ENCODE measurements around the gene GSG1L2. TPM values are rescaled to one million over a fixed set of nuclear protein-coding genes. Genes with fewer than 3 reads are reported as not detected.

Gene GSG1L2
- total RNA-seq, 1 experiment from 2014 or later, result not detected

DNA sequence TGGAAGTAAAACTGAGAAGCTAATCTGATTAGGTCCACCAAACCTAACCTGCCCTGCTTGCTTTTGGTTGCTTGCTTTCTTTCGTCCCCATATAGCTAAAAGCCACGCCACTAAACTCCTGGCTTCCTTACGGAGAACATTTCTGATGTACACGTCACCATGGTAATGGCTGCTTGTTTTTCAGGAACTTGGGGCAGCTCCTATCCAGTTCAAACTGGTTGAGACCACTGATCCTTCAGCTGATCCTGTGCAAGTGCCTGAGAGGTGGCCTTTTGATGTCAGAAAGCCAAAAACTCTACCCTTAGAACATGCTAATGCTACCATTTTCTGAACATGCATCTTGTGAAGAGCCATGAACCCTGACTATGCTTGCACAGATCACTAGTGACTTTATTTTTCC lies 16.1 kb downstream of the GSG1L2 start:
- no peaks in the 10 kb centered on the region for H3K36me3 ChIP-seq (ENCODE audit: low read depth, low read length)
- DNase-seq (no peak), ATAC-seq (no peak)
- H3K4me1 ChIP-seq (ENCODE audit: insufficient read depth, low read length), result peaks cover 26% of the 10 kb centered on the region
- intact Hi-C loops (cut with micrococcal nuclease), result no loop called here
- no peak overlapping the region for H3K4me2 ChIP-seq (ENCODE audit: low read length)
- no peaks in the 10 kb centered on the region for H3K9me3 ChIP-seq (ENCODE audit: low read length)
- H4K20me1 ChIP-seq (ENCODE audit: low read length), result no peaks in the 10 kb centered on the region
- CTCF ChIA-PET, result no interaction called here
- TF ChIP-seq EZH2 (IDR thresholded peaks at IDR 0.05; ENCODE audit: low read length, unreplicated experiment) (no peak), CTCF (conservative IDR thresholded peaks at IDR 0.05; ENCODE audit: low read depth, low read length) (no peak), EZH2phosphoT487 (IDR thresholded peaks at IDR 0.05; ENCODE audit: borderline replicate concordance, low read length) (no peak)
- H3K9ac ChIP-seq (ENCODE audit: low read length), result no peak overlapping the region
- no peaks in the 10 kb centered on the region for H3F3A ChIP-seq (ENCODE audit: low read length, unreplicated experiment)
- no peaks in the 10 kb centered on the region for H3K27me3 ChIP-seq (ENCODE audit: low read length)
- H3K9me2 ChIP-seq (replicated peaks; ENCODE audit: low read length), result no peaks in the 10 kb centered on the region
- no peak overlapping the region for H2AFZ ChIP-seq (ENCODE audit: low read length)
- no TSS peak for BruUV-seq (replicated peaks)
- POLR2A ChIA-PET (ENCODE audit: unreplicated experiment), result no interaction called here
- H3K79me2 ChIP-seq (ENCODE audit: low read length), result no peaks in the 10 kb centered on the region
- H3K4me3 ChIP-seq (ENCODE audit: low read length), result no peak overlapping the region
- H3K27ac ChIP-seq (ENCODE audit: low read length), result no peak overlapping the region

GRCh38 chr17:9802697-9803096 lies 19.2 kb downstream of the GSG1L2 start:
- H3K9ac ChIP-seq (ENCODE audit: low read length), result no peak overlapping the region
- peak overlapping the region; percentile 52 for H3K27ac ChIP-seq (ENCODE audit: low read length)
- no peaks in the 10 kb centered on the region for H3K9me2 ChIP-seq (replicated peaks; ENCODE audit: low read length)
- H3K9me3 ChIP-seq (ENCODE audit: low read length), result no peaks in the 10 kb centered on the region
- ATAC-seq, result no peak
- ChIA-PET CTCF (no interaction called here), POLR2A (ENCODE audit: unreplicated experiment) (no interaction called here)
- peak overlapping the region; percentile 35 for H3K4me2 ChIP-seq (ENCODE audit: low read length)
- intact Hi-C loops (cut with micrococcal nuclease), result no loop called here
- DNase-seq, result no peak
- no peaks in the 10 kb centered on the region for H3K36me3 ChIP-seq (ENCODE audit: low read depth, low read length)
- no peak for TF ChIP-seq CTCF (conservative IDR thresholded peaks at IDR 0.05; ENCODE audit: low read depth, low read length)
- peaks cover 11% of the 10 kb centered on the region for H3K4me1 ChIP-seq (ENCODE audit: insufficient read depth, low read length)
- H3K27me3 ChIP-seq (ENCODE audit: low read length), result no peaks in the 10 kb centered on the region
- H2AFZ ChIP-seq (ENCODE audit: low read length), result peak overlapping the region; percentile 65
- H4K20me1 ChIP-seq (ENCODE audit: low read length), result no peaks in the 10 kb centered on the region
- no peak overlapping the region for H3K4me3 ChIP-seq (ENCODE audit: low read length)
- no TSS peak for BruUV-seq (replicated peaks)
- no peaks in the 10 kb centered on the region for H3K79me2 ChIP-seq (ENCODE audit: low read length)
- no peaks in the 10 kb centered on the region for H3F3A ChIP-seq (ENCODE audit: low read length, unreplicated experiment)

- Histone ChIP-seq H3K9me3 (ENCODE audit: low read length) (no peaks in the 10 kb centered on the region), H3K9me2 (replicated peaks; ENCODE audit: low read length) (no peaks in the 10 kb centered on the region), H3K4me3 (ENCODE audit: low read length) (no peak overlapping the region), H3K27ac (ENCODE audit: low read length) (peak overlapping the region; percentile 52), H4K20me1 (ENCODE audit: low read length) (no peaks in the 10 kb centered on the region), H3K4me1 (ENCODE audit: insufficient read depth, low read length) (peaks cover 11% of the 10 kb centered on the region), H3K27me3 (ENCODE audit: low read length) (no peaks in the 10 kb centered on the region), H3F3A (ENCODE audit: low read length, unreplicated experiment) (no peaks in the 10 kb centered on the region), H3K9ac (ENCODE audit: low read length) (no peak overlapping the region), H3K36me3 (ENCODE audit: low read depth, low read length) (no peaks in the 10 kb centered on the region), H3K79me2 (ENCODE audit: low read length) (no peaks in the 10 kb centered on the region), H2AFZ (ENCODE audit: low read length) (peak overlapping the region; percentile 65), H3K4me2 (ENCODE audit: low read length) (peak overlapping the region; percentile 35)
- intact Hi-C loops (cut with micrococcal nuclease), result no loop called here
- ChIA-PET POLR2A (ENCODE audit: unreplicated experiment) (no interaction called here), CTCF (no interaction called here)
- ATAC-seq (peak; percentile 31; the same call in 1 of the 2 replicates), DNase-seq (peak; percentile 73)
- TF ChIP-seq EZH2phosphoT487 (IDR thresholded peaks at IDR 0.05; ENCODE audit: borderline replicate concordance, low read length), result no peak
- TF ChIP-seq EZH2 (IDR thresholded peaks at IDR 0.05; ENCODE audit: low read length, unreplicated experiment), result no peak
- no peak for TF ChIP-seq CTCF (conservative IDR thresholded peaks at IDR 0.05; ENCODE audit: low read depth, low read length)
- BruUV-seq (replicated peaks), result no TSS peak
Observed at GRCh38 chr17:9802294-9802693, 19.6 kb downstream of the GSG1L2 start.
